ENCODE measurements around the gene UBE3B.

DNA sequence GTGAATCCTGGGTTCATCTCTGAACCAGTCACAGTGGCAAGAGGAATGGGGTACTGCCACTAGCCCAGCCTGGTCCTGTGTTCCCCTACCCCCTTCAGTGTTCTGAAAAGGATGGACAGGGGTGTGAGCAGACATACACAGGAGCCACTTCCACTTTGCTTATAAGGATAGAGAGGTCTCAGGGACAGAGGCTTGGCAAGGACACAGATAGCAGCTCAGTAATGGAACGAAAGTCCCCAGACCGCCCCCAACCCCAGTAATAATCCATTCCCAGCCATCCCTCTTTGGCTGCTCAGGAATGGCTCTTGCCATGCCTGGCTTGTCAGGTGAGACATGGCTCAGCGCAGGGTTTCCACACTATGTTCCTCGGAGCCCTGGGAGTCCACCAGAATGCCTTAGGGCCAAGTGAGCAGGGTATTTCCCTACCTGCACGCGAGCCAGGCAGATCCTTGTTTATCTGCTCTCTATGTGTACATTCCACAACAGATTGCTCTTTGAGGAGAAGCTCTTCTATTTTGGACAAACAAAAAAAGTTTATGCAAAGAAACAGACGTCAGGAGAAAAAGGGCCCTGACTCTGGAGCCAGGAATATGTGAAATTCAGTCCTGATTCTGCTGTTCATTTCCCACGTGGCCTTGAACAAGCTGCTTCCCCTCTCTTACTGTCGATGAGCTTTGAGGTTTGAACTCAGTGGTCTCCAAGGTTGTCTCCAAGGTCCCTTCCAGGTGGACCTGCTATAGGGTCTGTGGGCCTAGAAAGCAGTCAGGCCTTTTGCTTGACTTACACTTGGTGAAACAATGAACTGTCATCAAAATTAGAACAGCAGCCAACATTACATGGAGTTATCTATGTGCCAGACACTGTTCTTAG, 10.0 kb downstream of the UBE3B start:
- no peak for TF ChIP-seq EZH2phosphoT487 (IDR thresholded peaks at IDR 0.05; ENCODE audit: borderline replicate concordance, low read length)
- TF ChIP-seq, protein P1, sequence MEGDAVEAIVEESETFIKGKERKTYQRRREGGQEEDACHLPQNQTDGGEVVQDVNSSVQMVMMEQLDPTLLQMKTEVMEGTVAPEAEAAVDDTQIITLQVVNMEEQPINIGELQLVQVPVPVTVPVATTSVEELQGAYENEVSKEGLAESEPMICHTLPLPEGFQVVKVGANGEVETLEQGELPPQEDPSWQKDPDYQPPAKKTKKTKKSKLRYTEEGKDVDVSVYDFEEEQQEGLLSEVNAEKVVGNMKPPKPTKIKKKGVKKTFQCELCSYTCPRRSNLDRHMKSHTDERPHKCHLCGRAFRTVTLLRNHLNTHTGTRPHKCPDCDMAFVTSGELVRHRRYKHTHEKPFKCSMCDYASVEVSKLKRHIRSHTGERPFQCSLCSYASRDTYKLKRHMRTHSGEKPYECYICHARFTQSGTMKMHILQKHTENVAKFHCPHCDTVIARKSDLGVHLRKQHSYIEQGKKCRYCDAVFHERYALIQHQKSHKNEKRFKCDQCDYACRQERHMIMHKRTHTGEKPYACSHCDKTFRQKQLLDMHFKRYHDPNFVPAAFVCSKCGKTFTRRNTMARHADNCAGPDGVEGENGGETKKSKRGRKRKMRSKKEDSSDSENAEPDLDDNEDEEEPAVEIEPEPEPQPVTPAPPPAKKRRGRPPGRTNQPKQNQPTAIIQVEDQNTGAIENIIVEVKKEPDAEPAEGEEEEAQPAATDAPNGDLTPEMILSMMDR (IDR thresholded peaks at IDR 0.05; ENCODE audit: low read depth, low read length, poor library complexity, severe bottlenecking) = no peak

All from DOHH2 (cell line).